NB4 (cell line): Measurements from ENCODE around the gene KRTAP5-2.

Experiments
- POLR2A ChIP-seq: IDR thresholded peaks from 2 replicates; pipeline ENCODE4 v1.6.1; 2011; ENCODE audit warnings: mild to moderate bottlenecking; ENCODE audit not compliant: insufficient read length; ENCODE audit errors: extremely low read depth
- TF ChIP-seq, protein P1 (sequence below): IDR thresholded peaks from one replicate; pipeline ENCODE4 v1.5.1; 2012; ENCODE audit warnings: low read depth, low read length

DNA sequence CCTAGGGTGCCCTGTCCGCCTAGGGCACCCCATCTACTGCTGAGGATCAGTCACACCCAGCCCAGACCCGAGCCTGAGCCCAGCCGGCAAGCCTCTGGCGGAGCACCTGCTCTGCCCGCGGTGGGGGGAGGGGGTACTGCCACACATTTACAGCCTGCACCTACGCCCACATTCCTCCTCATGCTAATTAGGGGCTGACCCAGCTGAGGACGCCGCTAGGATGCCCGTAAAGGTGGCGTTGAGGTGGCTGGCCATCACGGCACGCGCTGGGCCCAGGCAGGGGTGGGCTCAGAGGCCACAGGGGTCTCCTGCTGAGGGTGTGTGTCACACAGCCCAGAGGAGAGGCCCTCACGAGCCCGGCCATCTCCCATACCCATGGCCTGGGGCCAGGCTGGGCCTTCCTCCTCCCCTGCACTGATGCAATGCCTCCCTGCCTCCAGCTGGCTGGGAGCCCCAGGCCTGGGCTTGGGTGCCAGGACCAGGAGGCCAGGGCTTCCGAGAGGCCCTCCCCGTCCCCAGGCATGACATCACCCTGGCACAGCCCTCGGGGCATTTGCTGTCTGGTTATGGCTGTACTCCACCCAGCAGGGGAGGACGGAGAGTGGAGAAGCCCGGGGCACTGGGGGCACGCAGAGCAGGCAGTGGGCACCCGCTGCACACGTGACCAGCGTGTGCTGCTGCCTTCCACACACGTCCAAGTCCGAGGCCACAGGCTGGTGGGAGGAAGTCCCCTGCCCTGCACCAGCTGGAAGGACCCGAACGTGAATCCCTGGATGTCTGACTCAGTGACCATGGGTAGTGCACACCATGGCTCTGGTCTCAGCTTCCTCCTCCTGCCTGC, 38.8 kb downstream of the KRTAP5-2 start:
- no peak for TF ChIP-seq POLR2A
- TF ChIP-seq, protein P1, sequence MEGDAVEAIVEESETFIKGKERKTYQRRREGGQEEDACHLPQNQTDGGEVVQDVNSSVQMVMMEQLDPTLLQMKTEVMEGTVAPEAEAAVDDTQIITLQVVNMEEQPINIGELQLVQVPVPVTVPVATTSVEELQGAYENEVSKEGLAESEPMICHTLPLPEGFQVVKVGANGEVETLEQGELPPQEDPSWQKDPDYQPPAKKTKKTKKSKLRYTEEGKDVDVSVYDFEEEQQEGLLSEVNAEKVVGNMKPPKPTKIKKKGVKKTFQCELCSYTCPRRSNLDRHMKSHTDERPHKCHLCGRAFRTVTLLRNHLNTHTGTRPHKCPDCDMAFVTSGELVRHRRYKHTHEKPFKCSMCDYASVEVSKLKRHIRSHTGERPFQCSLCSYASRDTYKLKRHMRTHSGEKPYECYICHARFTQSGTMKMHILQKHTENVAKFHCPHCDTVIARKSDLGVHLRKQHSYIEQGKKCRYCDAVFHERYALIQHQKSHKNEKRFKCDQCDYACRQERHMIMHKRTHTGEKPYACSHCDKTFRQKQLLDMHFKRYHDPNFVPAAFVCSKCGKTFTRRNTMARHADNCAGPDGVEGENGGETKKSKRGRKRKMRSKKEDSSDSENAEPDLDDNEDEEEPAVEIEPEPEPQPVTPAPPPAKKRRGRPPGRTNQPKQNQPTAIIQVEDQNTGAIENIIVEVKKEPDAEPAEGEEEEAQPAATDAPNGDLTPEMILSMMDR, result no peak
